GM12878 (cell line): ENCODE measurements around the gene JADE2. TPM values are rescaled to one million over a fixed set of nuclear protein-coding genes. Genes with fewer than 3 reads are reported as not detected.

Source experiments
- ATAC-seq: fragments of 200-7000 bp; cut with Tn5 transposase; 3 replicates; pipeline ENCODE4 v1.9.1; 2020; ENCODE audit warnings: mild to moderate bottlenecking, moderate library complexity
- BruUV-seq: library from RNA; stranded (reverse); fragments of 400-500 nt; replicated peaks from 2 replicates; lab custom pipeline; 2021; lab: Mats Ljungman, UMichigan
- CTCF ChIA-PET: fragments of 300-600 bp; sonication (Branson Sonifier 250); formaldehyde crosslinking; extraction: SDS; loops from one replicate; lab custom pipeline; 2021; ENCODE audit warnings: inconsistent platforms; lab: Yijun Ruan, JAX
- POLR2A ChIA-PET: fragments of 350-600 bp; formaldehyde crosslinking; extraction: SDS; loops from one replicate; lab custom pipeline; 2021; ENCODE audit warnings: inconsistent platforms; lab: Charles Lee
- RAD21 ChIA-PET: fragments of 300-600 bp; sonication (Branson Sonifier 250); formaldehyde crosslinking; loops from one replicate; lab custom pipeline; 2023; ENCODE audit warnings: antibody characterized with exemption; ENCODE audit not compliant: unreplicated experiment; lab: Charles Lee
- SMC1A ChIA-PET: fragments of 300-600 bp; sonication (Branson Sonifier 250); formaldehyde crosslinking; loops from one replicate; lab custom pipeline; 2023; ENCODE audit not compliant: unreplicated experiment, uncharacterized antibody; lab: Charles Lee
- DNase-seq: peaks from one replicate; pipeline ENCODE4 v3.0.0-alpha.2; 2011; ENCODE audit warnings: low read depth, low spot score
- FAIRE-seq: peaks from 3 replicates; lab custom pipeline; 2011; peaks lifted over from hg19 to GRCh38; lab: Jason Lieb, UNC
- H2AFZ ChIP-seq: 2 replicates; pipeline ENCODE4 v1.6.0; 2011; ENCODE audit warnings: low read depth, low read length, control low read depth; ENCODE audit not compliant: control insufficient read depth
- H3K27ac ChIP-seq: 2 replicates; pipeline ENCODE4 v1.5.1; 2011; ENCODE audit warnings: control low read depth; ENCODE audit not compliant: control insufficient read depth, insufficient read depth
- H3K27me3 ChIP-seq, 2 experiments: replicated peaks in 1 of 2; 2 replicates each; pipeline versions ENCODE4 v1.6.0 to v1.6.1; 2011; ENCODE audit warnings: low read length in 1 of 2; ENCODE audit not compliant: control insufficient read depth in 2 of 2, insufficient read depth in 2 of 2
- H3K36me3 ChIP-seq, 2 experiments: 2 replicates each; pipeline ENCODE4 v1.5.1; 2011; ENCODE audit warnings: low read length in 1 of 2; ENCODE audit not compliant: control insufficient read depth in 2 of 2, insufficient read depth in 2 of 2
- H3K4me1 ChIP-seq: 2 replicates; pipeline ENCODE4 v1.6.1; 2011; ENCODE audit warnings: mild to moderate bottlenecking, low read length, moderate library complexity, mixed read lengths; ENCODE audit not compliant: control insufficient read depth, insufficient read depth
- H3K4me2 ChIP-seq: 2 replicates; pipeline ENCODE4 v1.6.0; 2011; ENCODE audit warnings: control low read depth; ENCODE audit not compliant: control insufficient read depth, insufficient read depth
- H3K4me3 ChIP-seq: fragments of 200-600 bp; sonication (generic); 2 replicates; pipeline ENCODE4 v1.5.1; 2016
- H3K79me2 ChIP-seq: 2 replicates; pipeline ENCODE4 v1.6.0; 2011; ENCODE audit warnings: low read length; ENCODE audit not compliant: control insufficient read depth, insufficient read depth
- H3K9ac ChIP-seq: 2 replicates; pipeline ENCODE4 v1.8.0; 2011; ENCODE audit warnings: low read length, control low read depth, mixed read lengths; ENCODE audit not compliant: control insufficient read depth, insufficient read depth
- H3K9me3 ChIP-seq: replicated peaks from 3 replicates; pipeline ENCODE4 v1.5.1; 2011; ENCODE audit warnings: mild to moderate bottlenecking, low read length; ENCODE audit not compliant: control insufficient read depth, insufficient read depth
- H4K20me1 ChIP-seq: 2 replicates; pipeline ENCODE4 v1.6.0; 2011; ENCODE audit not compliant: control insufficient read depth, insufficient read depth
- ATF7 ChIP-seq: fragments of 450-650 bp; IDR thresholded peaks from 2 replicates; pipeline ENCODE4 v1.6.1; 2016; ENCODE audit warnings: low read depth, mild to moderate bottlenecking
- BCL11A ChIP-seq: IDR thresholded peaks from 2 replicates; pipeline ENCODE4 v1.6.1; 2011; ENCODE audit warnings: low read depth, low read length
- BHLHE40 ChIP-seq, 2 experiments: fragments of 450-650 bp in 1 of 2; IDR thresholded peaks; 2 replicates each; pipeline ENCODE4 v1.6.1; 2011 to 2017; ENCODE audit warnings: low read depth in 2 of 2, borderline replicate concordance in 1 of 2, improper control_type of control experiment in 1 of 2, low read length in 1 of 2, mild to moderate bottlenecking in 1 of 2
- CBX5 ChIP-seq: sonication (generic); IDR thresholded peaks from 2 replicates; pipeline ENCODE4 v1.6.1; 2016; ENCODE audit warnings: low read depth, moderate library complexity, mild to moderate bottlenecking, inconsistent platforms
- FOXM1 ChIP-seq: IDR thresholded peaks from 2 replicates; pipeline ENCODE4 v1.6.1; 2012; ENCODE audit warnings: low read depth, mild to moderate bottlenecking, inconsistent platforms, low read length, moderate library complexity
- HDGF ChIP-seq: fragments of 450-650 bp; IDR thresholded peaks from 2 replicates; pipeline ENCODE4 v1.6.1; 2016; ENCODE audit warnings: antibody characterized with exemption
- IKZF1 ChIP-seq: fragments of 450-650 bp; conservative IDR thresholded peaks from 2 replicates; pipeline ENCODE4 v1.6.1; 2017; ENCODE audit warnings: antibody characterized with exemption, mild to moderate bottlenecking
- MXI1 ChIP-seq: fragments of 150-350 bp; IDR thresholded peaks from 2 replicates; pipeline ENCODE4 v1.6.1; 2011; ENCODE audit warnings: low read depth, mild to moderate bottlenecking, inconsistent platforms, low read length, improper control_type of control experiment
- POLR2AphosphoS5 ChIP-seq: IDR thresholded peaks from 2 replicates; pipeline ENCODE4 v1.6.1; 2011; ENCODE audit warnings: mild to moderate bottlenecking, low read length, inconsistent platforms
- SPI1 ChIP-seq: IDR thresholded peaks from 2 replicates; pipeline ENCODE4 v1.6.1; 2011; ENCODE audit warnings: low read depth, mild to moderate bottlenecking, low read length, moderate library complexity, borderline replicate concordance; ENCODE audit not compliant: insufficient read depth
- SREBF1 ChIP-seq: IDR thresholded peaks from 2 replicates; pipeline ENCODE4 v1.6.1; 2012; ENCODE audit warnings: mild to moderate bottlenecking, low read length
- STAT1 ChIP-seq: fragments of 450-650 bp; conservative IDR thresholded peaks from 2 replicates; pipeline ENCODE4 v1.6.1; 2014; ENCODE audit warnings: antibody characterized with exemption, mild to moderate bottlenecking
- TAF1 ChIP-seq: IDR thresholded peaks from 2 replicates; pipeline ENCODE4 v1.6.1; 2011; ENCODE audit warnings: mild to moderate bottlenecking, low read depth, low read length, borderline replicate concordance
- ZNF207 ChIP-seq: fragments of 450-650 bp; IDR thresholded peaks from 2 replicates; pipeline ENCODE4 v1.6.1; 2014; ENCODE audit warnings: antibody characterized with exemption, mild to moderate bottlenecking, borderline replicate concordance
- ZNF217 ChIP-seq: fragments of 450-650 bp; IDR thresholded peaks from 2 replicates; pipeline ENCODE4 v1.6.1; 2017; ENCODE audit warnings: antibody characterized with exemption, mild to moderate bottlenecking
- ZNF384 ChIP-seq: IDR thresholded peaks from 2 replicates; pipeline ENCODE4 v1.6.1; 2012; ENCODE audit warnings: low read depth, mild to moderate bottlenecking, low read length, improper control_type of control experiment, borderline replicate concordance
- WGBS: methylation state at CpG from one replicate; pipeline ENCODE4 v1.1.6; 2016; ENCODE audit warnings: low lambda C conversion rate; ENCODE audit not compliant: insufficient replicate concordance, insufficient coverage; ENCODE audit errors: missing lambda C conversion rate; 5-methylcytosine and 5-hydroxymethylcytosine counted together
- in situ Hi-C: fragments of 300-500 bp; cut with MboI; formaldehyde crosslinking; loops from 9 replicates; pipeline ENCODE4 v1.14.3; 2018; ENCODE audit warnings: mixed read lengths
- intact Hi-C: fragments of 100-400 bp; cut with micrococcal nuclease; formaldehyde crosslinking; loops from one replicate; pipeline ENCODE4 v1.14.2; 2022; ENCODE audit not compliant: unreplicated experiment
- polyA plus RNA-seq, 11 experiments: library from polyadenylated mRNA; depleted of rRNA in 4 of 11; unstranded in 6 of 11; stranded (reverse) in 5 of 11; fragments of >200 nt; fragmentation: Nextera tagmentation in 4 of 11; fragmentation: Illumina TruSeq in 1 of 11; extraction: Ambion mirVana in 4 of 11; extraction: Trizol in 1 of 11; gene quantifications; 1 replicate in 1 of 11; 2 replicates in 10 of 11; pipeline versions ENCODE4 v1.2.1 to v1.2.3, GENCODE V29; 2011 to 2016; ENCODE audit warnings: inconsistent platforms in 2 of 11, missing spikeins in 2 of 11, low read depth in 1 of 11
- total RNA-seq, 4 experiments: library from RNA; depleted of rRNA in 3 of 4; stranded (reverse); fragments of >200 nt in 3 of 4; fragmentation: Illumina TruSeq in 1 of 4; extraction: Trizol in 1 of 4; gene quantifications; 2 replicates each; pipeline versions ENCODE4 v1.2.1 to v1.2.3, GENCODE V29; 2013 to 2021
- TF ChIP-seq, protein P1 (sequence below): fragments of 450-650 bp; IDR thresholded peaks from 2 replicates; pipeline ENCODE4 v1.6.1; 2016; ENCODE audit warnings: mild to moderate bottlenecking
- TF ChIP-seq, protein P2 (sequence below): fragments of 450-650 bp; formaldehyde crosslinking; IDR thresholded peaks from 2 replicates; pipeline ENCODE4 v1.4.0; 2020; ENCODE audit warnings: mild to moderate bottlenecking, moderate library complexity
- TF ChIP-seq, protein P3 (sequence below): fragments of 450-650 bp; IDR thresholded peaks from 2 replicates; pipeline ENCODE4 v1.6.1; 2017; ENCODE audit warnings: low read depth, mild to moderate bottlenecking, moderate library complexity

The JADE2 gene
- total and polyA plus RNA-seq, 10 of the 15 experiments (the other 5 are each of a cell fraction or from before 2014, with no cell fraction given) = 1.5 to 67.0 (median 22.4) TPM

DNA sequence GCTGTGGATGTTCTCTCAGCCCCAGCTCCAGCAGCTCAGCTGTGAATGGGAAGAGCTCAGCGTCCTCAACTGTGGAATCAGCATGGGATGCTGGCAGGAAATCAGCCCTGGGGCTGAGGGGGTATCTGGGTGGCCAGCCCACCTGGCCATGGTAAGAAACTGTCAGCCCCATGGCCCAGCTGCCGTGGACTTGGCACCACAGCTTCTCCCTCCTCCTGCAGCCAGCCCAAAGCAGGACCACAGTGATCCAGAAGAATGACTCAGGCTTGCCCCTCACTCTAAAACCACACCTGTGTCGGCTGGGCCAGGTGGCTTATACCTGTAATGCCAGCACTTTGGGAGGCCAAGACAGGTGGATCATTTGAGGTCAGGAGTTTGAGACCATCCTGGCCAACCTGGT lies 59.2 kb downstream of the JADE2 start:
- in situ Hi-C loops = loop anchor here (5.0 kb wide), 1 partner anchor 397 kb away; no protein-coding TSS in a partner anchor
- TF ChIP-seq POLR2AphosphoS5 (no peak), CBX5 (no peak), ZNF207 (no peak), MXI1 (no peak), TAF1 (no peak), FOXM1 (no peak), STAT1 (no peak), ZNF217 (no peak), SPI1 (no peak), BCL11A (no peak), ZNF384 (no peak), HDGF (no peak), IKZF1 (no peak), ATF7 (no peak), BHLHE40 (IDR thresholded peaks at IDR 0.05; ENCODE audit: borderline replicate concordance in 1 of 2, low read depth in 2 of 2, low read length in 1 of 2) (no peak), SREBF1 (no peak)
- TF ChIP-seq, protein P1, sequence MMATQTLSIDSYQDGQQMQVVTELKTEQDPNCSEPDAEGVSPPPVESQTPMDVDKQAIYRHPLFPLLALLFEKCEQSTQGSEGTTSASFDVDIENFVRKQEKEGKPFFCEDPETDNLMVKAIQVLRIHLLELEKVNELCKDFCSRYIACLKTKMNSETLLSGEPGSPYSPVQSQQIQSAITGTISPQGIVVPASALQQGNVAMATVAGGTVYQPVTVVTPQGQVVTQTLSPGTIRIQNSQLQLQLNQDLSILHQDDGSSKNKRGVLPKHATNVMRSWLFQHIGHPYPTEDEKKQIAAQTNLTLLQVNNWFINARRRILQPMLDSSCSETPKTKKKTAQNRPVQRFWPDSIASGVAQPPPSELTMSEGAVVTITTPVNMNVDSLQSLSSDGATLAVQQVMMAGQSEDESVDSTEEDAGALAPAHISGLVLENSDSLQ = no peak
- TF ChIP-seq, protein P2, sequence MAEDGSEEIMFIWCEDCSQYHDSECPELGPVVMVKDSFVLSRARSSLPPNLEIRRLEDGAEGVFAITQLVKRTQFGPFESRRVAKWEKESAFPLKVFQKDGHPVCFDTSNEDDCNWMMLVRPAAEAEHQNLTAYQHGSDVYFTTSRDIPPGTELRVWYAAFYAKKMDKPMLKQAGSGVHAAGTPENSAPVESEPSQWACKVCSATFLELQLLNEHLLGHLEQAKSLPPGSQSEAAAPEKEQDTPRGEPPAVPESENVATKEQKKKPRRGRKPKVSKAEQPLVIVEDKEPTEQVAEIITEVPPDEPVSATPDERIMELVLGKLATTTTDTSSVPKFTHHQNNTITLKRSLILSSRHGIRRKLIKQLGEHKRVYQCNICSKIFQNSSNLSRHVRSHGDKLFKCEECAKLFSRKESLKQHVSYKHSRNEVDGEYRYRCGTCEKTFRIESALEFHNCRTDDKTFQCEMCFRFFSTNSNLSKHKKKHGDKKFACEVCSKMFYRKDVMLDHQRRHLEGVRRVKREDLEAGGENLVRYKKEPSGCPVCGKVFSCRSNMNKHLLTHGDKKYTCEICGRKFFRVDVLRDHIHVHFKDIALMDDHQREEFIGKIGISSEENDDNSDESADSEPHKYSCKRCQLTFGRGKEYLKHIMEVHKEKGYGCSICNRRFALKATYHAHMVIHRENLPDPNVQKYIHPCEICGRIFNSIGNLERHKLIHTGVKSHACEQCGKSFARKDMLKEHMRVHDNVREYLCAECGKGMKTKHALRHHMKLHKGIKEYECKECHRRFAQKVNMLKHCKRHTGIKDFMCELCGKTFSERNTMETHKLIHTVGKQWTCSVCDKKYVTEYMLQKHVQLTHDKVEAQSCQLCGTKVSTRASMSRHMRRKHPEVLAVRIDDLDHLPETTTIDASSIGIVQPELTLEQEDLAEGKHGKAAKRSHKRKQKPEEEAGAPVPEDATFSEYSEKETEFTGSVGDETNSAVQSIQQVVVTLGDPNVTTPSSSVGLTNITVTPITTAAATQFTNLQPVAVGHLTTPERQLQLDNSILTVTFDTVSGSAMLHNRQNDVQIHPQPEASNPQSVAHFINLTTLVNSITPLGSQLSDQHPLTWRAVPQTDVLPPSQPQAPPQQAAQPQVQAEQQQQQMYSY (CRISPR knock-in tag) = no peak
- TF ChIP-seq, protein P3, sequence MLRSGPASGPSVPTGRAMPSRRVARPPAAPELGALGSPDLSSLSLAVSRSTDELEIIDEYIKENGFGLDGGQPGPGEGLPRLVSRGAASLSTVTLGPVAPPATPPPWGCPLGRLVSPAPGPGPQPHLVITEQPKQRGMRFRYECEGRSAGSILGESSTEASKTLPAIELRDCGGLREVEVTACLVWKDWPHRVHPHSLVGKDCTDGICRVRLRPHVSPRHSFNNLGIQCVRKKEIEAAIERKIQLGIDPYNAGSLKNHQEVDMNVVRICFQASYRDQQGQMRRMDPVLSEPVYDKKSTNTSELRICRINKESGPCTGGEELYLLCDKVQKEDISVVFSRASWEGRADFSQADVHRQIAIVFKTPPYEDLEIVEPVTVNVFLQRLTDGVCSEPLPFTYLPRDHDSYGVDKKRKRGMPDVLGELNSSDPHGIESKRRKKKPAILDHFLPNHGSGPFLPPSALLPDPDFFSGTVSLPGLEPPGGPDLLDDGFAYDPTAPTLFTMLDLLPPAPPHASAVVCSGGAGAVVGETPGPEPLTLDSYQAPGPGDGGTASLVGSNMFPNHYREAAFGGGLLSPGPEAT = no peak

More for the DNA sequence above, 59.2 kb downstream of the JADE2 start:
- H3K4me3 ChIP-seq = no peak overlapping the region
- H3K79me2 ChIP-seq = no peaks in the 10 kb centered on the region
- no peak for ATAC-seq
- no peaks in the 10 kb centered on the region for H3K9me3 ChIP-seq
- H3K9ac ChIP-seq = no peak overlapping the region
- no peak for DNase-seq
- FAIRE-seq = no peak
- H3K27ac ChIP-seq = no peak overlapping the region
- no peak overlapping the region for H2AFZ ChIP-seq
- ChIA-PET POLR2A (interaction anchor here (0.5 kb wide), 1 partner anchor 542 kb away, joined by 4 read pairs; no protein-coding TSS in a partner anchor), CTCF (interaction anchor here (0.8 to 2.3 kb wide), 7 partner anchors 9 to 283 kb away, joined by 3 to 6 read pairs (median 4); partner anchors contain the start of gene UBE2B), SMC1A (interaction anchor here (1.1 to 2.6 kb wide), 5 partner anchors 25 to 283 kb away, joined by 3 to 12 read pairs (median 6); partner anchors contain the start of gene CDKN2AIPNL), RAD21 (interaction anchor here (0.6 to 1.2 kb wide), 2 partner anchors 42 to 281 kb away, joined by 3 to 4 read pairs; no protein-coding TSS in a partner anchor)
- no peaks in the 10 kb centered on the region for H4K20me1 ChIP-seq
- no TSS peak for BruUV-seq
- H3K36me3 ChIP-seq = peaks cover under 1 to 3% of the 10 kb centered on the region in 2 experiments; a peak in 2 of 4 replicates
- intact Hi-C loops = loop anchor here (10.0 kb wide), 1 partner anchor 320 kb away; the partner anchor contains the start of gene PCBD2
- WGBS = 61% methylated on average over 3 of the region's 3 CpGs
- no peaks in the 10 kb centered on the region for H3K27me3 ChIP-seq
- H3K4me2 ChIP-seq = no peak overlapping the region
- H3K4me1 ChIP-seq = no peaks in the 10 kb centered on the region
